Placental epithelial cell (primary cell): ENCODE results near the gene G6PC3. TPM values are rescaled to one million over a fixed set of nuclear protein-coding genes. Genes with fewer than 3 reads are reported as not detected.

ENCODE experiments used
- small RNA-seq: library from RNA; depleted of rRNA; stranded (forward); fragments of <200 nt; gene quantifications from one replicate; pipeline ENCODE3, GENCODE V24; 2012
- total RNA-seq: library from RNA; depleted of rRNA; stranded (reverse); fragments of >200 nt; gene quantifications from 2 replicates; pipeline ENCODE4 v1.2.3, GENCODE V29; 2012

The G6PC3 gene, protein sequence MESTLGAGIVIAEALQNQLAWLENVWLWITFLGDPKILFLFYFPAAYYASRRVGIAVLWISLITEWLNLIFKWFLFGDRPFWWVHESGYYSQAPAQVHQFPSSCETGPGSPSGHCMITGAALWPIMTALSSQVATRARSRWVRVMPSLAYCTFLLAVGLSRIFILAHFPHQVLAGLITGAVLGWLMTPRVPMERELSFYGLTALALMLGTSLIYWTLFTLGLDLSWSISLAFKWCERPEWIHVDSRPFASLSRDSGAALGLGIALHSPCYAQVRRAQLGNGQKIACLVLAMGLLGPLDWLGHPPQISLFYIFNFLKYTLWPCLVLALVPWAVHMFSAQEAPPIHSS
- 11.8 and 24.2 TPM in 2 replicates for total RNA-seq

DNA sequence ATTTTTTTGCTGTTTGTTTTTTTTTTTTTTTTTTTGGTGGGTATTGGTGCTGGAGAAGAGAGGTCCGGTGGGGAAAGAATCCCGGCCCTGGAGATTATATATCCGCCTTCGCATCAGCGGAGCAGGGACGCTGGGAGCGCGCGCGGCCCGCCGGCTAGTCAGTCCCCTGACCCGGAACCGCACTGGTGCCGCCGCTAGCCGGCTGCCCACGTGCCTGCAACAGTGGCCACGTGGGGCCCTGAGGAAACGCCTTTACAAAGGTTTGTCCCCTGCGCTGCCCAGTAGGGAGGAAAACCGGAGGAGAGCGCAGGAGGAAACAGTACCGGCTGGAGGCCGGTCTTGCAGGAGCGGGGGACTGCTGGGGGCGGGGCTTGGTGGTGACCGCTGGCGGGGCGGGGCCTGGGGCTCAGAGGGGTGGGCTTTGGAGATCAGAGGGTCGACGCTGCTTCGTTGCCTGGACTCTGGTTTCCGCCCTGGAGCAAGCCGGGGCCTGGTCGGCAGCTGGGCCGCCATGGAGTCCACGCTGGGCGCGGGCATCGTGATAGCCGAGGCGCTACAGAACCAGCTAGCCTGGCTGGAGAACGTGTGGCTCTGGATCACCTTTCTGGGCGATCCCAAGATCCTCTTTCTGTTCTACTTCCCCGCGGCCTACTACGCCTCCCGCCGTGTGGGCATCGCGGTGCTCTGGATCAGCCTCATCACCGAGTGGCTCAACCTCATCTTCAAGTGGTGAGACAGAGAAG is at the start of gene G6PC3:
TSS of gene G6PC3 (plus strand) at position 281 of the 743 bp plus-strand sequence. CDS start at position 512, 231 bp downstream.

DNA sequence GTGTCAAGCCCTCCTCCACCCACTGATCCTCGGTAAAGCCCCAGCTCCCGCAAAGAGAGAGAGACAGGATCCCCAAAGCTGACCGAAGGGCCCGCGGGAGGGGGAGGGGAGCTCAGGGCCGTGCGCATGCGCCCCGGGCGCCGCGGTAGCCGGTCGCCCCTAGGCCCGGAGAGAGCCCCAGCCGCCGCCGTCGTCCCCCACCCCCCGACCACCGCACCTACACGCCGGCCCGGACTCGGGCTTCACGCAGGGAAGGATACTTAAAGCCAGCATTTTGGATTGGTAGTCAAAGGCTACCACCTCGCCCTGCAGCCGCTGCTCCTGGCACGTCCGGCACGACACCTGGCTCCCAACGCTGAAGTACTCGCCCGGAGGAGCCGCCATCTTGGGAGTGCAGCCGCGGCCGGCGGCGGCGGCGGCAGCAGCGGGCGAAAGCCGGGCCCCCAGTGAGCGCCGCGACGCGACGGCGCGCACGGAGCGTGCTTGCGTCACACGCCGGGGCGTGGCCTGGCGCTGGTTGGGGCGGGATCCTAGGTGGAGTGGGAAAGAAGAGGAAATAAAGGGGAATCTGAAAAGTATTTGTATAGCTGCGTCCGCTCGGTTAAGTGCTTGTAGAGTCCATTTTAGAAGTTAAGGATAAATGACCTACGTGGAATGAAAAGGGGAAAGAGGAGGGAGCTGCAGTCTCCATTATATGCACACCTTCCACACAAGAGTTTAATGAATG is 4.2 kb upstream of the G6PC3 start, which contains the start of gene LSM12:
TSS of gene LSM12 (minus strand) at position 468 of the 727 bp plus-strand sequence. CDS start at position 384, 84 bp downstream.

DNA sequence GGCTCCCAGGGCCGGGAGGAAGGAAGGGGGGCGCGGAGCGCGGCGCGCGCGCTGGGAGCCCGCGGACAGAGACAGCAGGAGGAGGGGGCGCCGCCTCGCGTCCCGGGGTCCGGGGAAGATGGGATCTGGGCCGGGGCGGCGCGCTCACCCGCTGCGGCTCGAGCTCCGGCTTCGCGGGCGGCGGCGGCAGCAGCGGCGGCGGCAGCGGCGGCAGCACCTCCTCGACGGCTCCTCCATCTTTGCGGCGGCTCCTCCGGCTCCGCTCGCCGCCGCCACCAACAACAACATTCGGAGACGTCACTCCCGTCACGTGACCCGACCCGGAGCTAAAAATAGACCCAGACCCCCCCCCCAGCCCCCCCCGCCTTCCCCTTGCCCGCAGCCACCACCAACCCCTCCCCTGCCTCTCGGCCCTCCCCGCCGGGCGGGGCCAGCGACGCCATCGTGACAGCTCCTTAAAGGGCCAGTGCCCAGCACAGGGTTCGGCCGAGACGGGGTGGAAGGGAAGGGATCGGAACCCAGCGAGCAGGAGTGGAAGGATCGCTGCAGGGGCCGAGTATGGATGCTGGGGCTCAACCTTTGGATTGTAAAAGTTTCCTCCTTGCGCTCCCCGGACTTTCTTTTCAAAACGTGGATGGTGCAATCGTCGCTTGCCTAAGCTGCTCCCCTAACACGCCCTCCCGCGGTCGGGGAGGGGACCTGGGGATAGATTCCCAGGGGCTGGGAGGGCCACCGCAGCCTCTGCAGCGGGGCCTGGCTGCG is 53.0 kb downstream of the G6PC3 start, which contains the start of gene HDAC5:
TSS of gene HDAC5 (minus strand) at position 286 of the 762 bp plus-strand sequence. CDS start 6,126 bp downstream, outside the sequence.

Small RNA genes within 50 kb of the gene (small RNA-seq; reads per million reads assigned to genes)
- gene RF00012, result 0.23 reads per million

Other genes with a start within 250 kb of the G6PC3 start
- gene MPP3, start 237.6 kb upstream of the G6PC3 start, total RNA-seq, result 10.6 and 11.4 TPM in 2 replicates
- gene CD300LG, start 223.6 kb upstream of the G6PC3 start, total RNA-seq, result not detected in 2 replicates
- 0.43 and 0.79 TPM in 2 replicates for gene MPP2, start 163.2 kb upstream of the G6PC3 start, total RNA-seq
- not detected in 2 replicates for gene PPY, start 128.3 kb upstream of the G6PC3 start, total RNA-seq
- gene PYY, start 116.8 kb upstream of the G6PC3 start, total RNA-seq, result not detected in 2 replicates
- gene NAGS, start 66.1 kb upstream of the G6PC3 start, total RNA-seq, result 2.4 and 2.5 TPM in 2 replicates
- 60.3 and 125 TPM in 2 replicates for gene TMEM101, start 55.8 kb upstream of the G6PC3 start, total RNA-seq
- gene LSM12, start 4.1 kb upstream of the G6PC3 start, total RNA-seq, result 20.8 and 50.0 TPM in 2 replicates
- 27.3 and 35.7 TPM in 2 replicates for gene HDAC5, start 52.9 kb downstream of the G6PC3 start, total RNA-seq
- 1.5 and 1.6 TPM in 2 replicates for gene HROB, start 71.2 kb downstream of the G6PC3 start, total RNA-seq
- gene ASB16, start 100.0 kb downstream of the G6PC3 start, total RNA-seq, result 0.11 TPM in 1 of 2 replicates, not detected in the other
- 34.3 and 44.4 TPM in 2 replicates for gene TMUB2, start 116.2 kb downstream of the G6PC3 start, total RNA-seq
- gene ATXN7L3, start 129.1 kb downstream of the G6PC3 start, total RNA-seq, result 56.1 and 60.1 TPM in 2 replicates
- gene UBTF, start 148.9 kb downstream of the G6PC3 start, total RNA-seq, result 43.8 and 90.3 TPM in 2 replicates
- gene SLC4A1, start 197.4 kb downstream of the G6PC3 start, total RNA-seq, result not detected in 2 replicates
- gene RUNDC3A, start 237.9 kb downstream of the G6PC3 start, total RNA-seq, result 0.11 TPM in 1 of 2 replicates, not detected in the other